Measurements from ENCODE around the gene PRPH.
A peak's percentile ranks its signal among the peaks of the same experiment; 100 is the strongest.
"Not testable (repeated sequence)": the region's sequence is repeated elsewhere in the genome, so short reads cannot be mapped to it uniquely, and the experiment has no call there.

Gene PRPH

DNA sequence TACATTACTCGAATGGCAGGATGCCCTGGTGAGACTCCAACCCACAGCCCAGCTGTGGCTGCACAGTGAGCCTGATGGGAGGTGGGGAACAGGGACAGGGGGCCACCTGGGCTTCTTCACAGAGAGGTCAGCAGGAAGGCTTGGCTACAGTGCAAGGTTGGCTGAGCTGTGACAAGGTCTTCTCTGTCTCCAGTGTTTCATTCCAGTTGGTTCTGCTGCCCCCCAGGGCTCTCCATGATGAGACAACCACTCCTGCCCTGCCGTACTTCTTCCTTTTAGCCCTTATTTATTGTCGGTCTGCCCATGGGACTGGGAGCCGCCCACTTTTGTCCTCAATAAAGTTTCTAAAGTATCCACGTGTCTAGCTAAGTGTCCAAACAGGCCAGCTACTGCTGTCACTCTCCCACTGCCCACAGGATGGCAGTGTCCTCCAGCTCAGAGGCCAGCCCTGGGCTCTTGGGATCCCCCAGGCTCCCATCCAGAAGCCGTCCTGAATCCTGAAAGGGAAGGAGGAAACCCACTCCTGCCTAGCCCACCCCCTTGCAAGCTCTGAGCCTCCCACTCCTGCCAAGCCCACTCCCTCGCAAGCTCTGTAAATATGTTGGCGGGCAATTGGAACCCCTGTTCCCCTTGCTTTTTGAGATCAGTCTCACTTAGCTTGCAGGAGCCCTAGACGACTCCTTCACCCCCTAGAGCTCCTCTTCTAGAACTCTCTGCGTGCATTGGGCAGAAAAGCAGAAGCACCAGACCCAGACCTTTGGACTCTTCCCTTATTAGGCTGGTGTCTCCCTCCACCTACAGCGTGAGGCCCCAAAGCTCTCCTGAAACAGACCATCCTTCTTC, 36.7 kb downstream of the PRPH start:
- DNase-seq: no peak
- Mint-ChIP-seq H3K27me3 (peaks cover 51% of the 10 kb centered on the region), H3K4me3 (no peak overlapping the region), H3K36me3 (ENCODE audit: low read depth) (peaks cover 46% of the 10 kb centered on the region), H3K27ac (no peak overlapping the region), H3K9me3 (no peaks in the 10 kb centered on the region), H3K4me1 (ENCODE audit: low read depth) (peaks cover 5% of the 10 kb centered on the region)

DNA sequence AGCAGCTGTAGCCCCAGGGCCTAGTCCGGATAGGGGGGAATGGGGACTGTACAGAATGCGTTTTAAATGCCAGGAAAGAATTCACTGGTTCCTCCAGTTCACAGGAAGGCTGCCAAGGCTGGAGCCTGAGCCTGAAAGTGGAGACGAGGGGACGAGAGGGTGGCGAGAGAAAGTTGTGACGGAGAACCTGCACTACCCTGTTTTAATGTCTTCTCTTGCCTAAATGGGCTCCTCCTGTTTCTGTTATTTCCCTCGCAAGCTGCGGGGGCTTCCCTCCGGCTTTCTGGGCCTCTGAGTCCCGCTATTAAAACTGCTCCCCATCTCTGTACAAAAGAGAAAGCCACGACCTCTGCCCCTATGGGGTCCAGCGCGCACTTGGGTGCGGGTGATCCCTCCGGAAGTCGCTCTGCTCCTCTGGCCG, 37.5 kb downstream of the PRPH start:
- H3K9me3 Mint-ChIP-seq: no peaks in the 10 kb centered on the region
- no peak overlapping the region for H3K27ac Mint-ChIP-seq
- peaks cover 12% of the 10 kb centered on the region for H3K4me1 Mint-ChIP-seq (ENCODE audit: low read depth)
- peaks cover 38% of the 10 kb centered on the region for H3K36me3 Mint-ChIP-seq (ENCODE audit: low read depth)
- no peak for DNase-seq
- H3K4me3 Mint-ChIP-seq: no peak overlapping the region
- H3K27me3 Mint-ChIP-seq: peaks cover 59% of the 10 kb centered on the region

DNA sequence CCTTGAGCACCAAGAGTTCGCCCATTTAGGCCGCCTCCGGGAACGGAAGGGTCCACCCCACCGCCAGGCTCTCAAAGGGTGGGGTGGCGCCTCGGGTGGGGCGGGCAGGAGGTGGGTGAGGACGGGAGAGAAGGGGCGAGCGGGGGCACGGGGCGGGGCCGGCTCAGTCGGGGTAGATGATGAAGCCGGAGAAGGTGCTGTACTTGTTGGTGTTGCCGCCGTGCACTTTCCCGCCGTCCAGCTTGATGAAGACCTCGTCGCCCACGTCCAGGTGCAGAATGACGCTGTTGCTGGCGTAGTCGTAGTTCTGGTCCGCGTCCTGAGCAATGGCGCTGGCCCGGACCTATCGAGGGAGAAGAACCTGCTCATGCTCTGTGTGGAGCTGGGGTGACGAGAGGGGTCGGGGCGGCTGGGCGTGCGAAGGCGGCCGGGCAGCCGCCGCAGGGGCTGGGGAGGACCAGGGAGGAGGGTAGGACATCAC, 38.0 kb downstream of the PRPH start:
- DNase-seq: no peak
- Mint-ChIP-seq H3K27me3 (peaks cover 64% of the 10 kb centered on the region), H3K4me1 (ENCODE audit: low read depth) (peaks cover 16% of the 10 kb centered on the region), H3K4me3 (peak overlapping the region; percentile 50), H3K36me3 (ENCODE audit: low read depth) (peaks cover 34% of the 10 kb centered on the region), H3K9me3 (no peaks in the 10 kb centered on the region), H3K27ac (no peak overlapping the region)

DNA sequence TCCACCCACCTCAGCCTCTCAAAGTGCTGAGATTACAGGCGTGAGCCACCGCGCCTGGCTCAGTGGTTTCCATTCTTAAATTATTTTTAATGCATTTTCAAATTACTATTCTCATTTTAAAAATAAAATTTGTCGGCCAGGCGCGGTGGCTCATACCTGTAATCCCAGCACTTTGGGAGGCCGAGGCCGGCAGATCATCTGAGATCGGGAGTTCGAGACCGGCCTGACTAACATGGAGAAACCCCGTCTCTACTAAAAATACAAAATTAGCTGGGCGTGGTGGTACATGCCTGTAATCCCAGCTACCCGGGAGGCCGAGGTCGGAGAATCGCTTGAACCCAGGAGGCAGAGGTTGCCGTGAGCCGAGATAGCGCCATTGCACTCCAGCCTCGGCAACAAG, 38.8 kb downstream of the PRPH start:
- H3K4me3 Mint-ChIP-seq, H3K27ac Mint-ChIP-seq, H3K9me3 Mint-ChIP-seq, DNase-seq: not testable (repeated sequence)
- peaks cover 30% of the 10 kb centered on the region for H3K36me3 Mint-ChIP-seq (ENCODE audit: low read depth)
- H3K4me1 Mint-ChIP-seq (ENCODE audit: low read depth): peaks cover 18% of the 10 kb centered on the region
- H3K27me3 Mint-ChIP-seq: peaks cover 73% of the 10 kb centered on the region

DNA sequence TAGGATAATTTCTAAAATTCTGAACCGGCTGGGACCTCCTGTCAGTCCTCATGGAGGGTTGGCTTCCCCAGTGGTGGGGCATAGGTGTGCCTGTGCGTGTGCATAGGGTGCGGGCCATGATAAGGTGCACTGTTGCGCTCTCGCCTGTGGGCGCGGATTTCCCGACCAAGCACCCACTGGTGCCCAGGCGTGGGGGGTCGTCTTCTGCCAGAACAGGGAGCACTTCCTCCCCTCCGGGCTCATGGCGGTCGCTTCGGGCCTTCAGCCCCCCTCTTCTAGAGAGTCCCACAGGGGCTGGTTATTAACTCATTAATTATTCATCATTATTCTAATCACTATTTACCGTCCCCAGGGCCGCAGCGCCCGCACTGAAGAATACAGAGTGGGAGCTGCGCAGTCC, 39.3 kb downstream of the PRPH start:
- Mint-ChIP-seq H3K4me1 (ENCODE audit: low read depth) (peaks cover 18% of the 10 kb centered on the region), H3K4me3 (no peak overlapping the region)

DNA sequence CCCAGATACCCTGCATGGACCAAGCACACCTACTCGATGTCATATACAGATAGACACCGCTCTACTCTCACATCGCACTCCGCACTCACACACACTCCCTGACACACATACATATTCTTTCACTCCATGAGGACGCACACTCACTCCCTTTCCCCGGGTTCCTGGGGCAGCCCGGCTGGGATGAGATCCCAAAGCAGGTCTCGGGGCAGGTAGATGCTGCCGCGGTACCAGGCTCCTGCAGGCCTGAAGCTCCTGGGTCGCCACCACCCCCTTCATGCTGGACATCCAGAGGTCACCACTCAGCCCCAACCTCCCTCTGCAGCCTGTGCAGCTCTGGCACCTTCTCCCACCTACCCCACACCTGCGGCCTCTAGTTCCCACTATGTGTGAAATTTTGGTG, 39.7 kb downstream of the PRPH start:
- Mint-ChIP-seq H3K9me3 (no peaks in the 10 kb centered on the region), H3K36me3 (ENCODE audit: low read depth) (peaks cover 22% of the 10 kb centered on the region), H3K27ac (no peak overlapping the region)

More for the DNA sequence above, 39.3 kb downstream of the PRPH start:
- H3K36me3 Mint-ChIP-seq (ENCODE audit: low read depth): peaks cover 26% of the 10 kb centered on the region
- peaks cover 77% of the 10 kb centered on the region for H3K27me3 Mint-ChIP-seq
- no peak for DNase-seq
- H3K27ac Mint-ChIP-seq: no peak overlapping the region
- no peaks in the 10 kb centered on the region for H3K9me3 Mint-ChIP-seq

DNA sequence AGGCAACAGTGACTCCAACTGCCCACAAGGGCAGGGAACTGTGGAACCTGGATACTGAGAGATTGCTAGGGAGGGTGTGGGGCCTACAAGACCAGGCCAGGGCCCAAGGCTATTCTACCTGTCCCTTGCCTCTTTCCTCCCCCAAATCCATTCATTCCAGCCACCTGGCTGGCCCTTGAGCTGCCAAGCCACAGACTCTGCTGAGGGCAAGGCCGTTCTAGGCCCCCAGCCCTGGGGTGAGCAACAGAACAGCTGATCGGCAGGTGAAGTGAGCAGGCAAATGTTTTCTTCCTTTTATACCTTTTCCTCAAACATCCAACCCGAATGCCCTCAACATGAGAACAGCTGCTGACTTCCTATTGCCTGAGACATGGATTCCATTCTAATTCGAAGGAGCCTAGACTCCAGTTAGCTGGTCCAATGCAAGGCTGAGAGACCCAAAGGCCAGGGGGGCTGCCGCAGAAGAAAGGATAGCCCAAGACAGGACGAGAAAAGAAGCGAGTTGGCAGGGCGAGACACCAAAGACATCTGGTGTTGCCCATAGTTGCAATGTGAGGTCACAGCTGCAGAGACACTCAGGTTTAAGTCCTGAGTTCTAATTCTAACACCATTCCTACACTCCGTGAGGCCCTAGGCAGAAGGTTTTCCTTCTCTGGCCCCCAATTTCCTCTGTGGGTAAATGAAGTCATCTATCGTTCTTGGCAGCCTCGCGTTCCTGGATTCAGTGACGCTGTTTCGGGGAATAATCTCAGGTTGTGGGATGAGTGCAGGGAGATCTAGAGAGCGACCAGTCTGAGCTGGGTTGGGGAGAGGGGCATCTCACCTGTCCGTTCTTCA, 40.4 kb downstream of the PRPH start:
- Mint-ChIP-seq H3K36me3 (ENCODE audit: low read depth) (peaks cover 15% of the 10 kb centered on the region), H3K27ac (no peak overlapping the region), H3K4me3 (no peak overlapping the region), H3K27me3 (peaks cover 87% of the 10 kb centered on the region), H3K4me1 (ENCODE audit: low read depth) (peaks cover 18% of the 10 kb centered on the region), H3K9me3 (no peaks in the 10 kb centered on the region)
- DNase-seq: no peak

More for the DNA sequence above, 39.7 kb downstream of the PRPH start:
- Mint-ChIP-seq H3K4me1 (ENCODE audit: low read depth) (peaks cover 18% of the 10 kb centered on the region), H3K27me3 (peaks cover 82% of the 10 kb centered on the region), H3K4me3 (no peak overlapping the region)
- DNase-seq: no peak

DNA sequence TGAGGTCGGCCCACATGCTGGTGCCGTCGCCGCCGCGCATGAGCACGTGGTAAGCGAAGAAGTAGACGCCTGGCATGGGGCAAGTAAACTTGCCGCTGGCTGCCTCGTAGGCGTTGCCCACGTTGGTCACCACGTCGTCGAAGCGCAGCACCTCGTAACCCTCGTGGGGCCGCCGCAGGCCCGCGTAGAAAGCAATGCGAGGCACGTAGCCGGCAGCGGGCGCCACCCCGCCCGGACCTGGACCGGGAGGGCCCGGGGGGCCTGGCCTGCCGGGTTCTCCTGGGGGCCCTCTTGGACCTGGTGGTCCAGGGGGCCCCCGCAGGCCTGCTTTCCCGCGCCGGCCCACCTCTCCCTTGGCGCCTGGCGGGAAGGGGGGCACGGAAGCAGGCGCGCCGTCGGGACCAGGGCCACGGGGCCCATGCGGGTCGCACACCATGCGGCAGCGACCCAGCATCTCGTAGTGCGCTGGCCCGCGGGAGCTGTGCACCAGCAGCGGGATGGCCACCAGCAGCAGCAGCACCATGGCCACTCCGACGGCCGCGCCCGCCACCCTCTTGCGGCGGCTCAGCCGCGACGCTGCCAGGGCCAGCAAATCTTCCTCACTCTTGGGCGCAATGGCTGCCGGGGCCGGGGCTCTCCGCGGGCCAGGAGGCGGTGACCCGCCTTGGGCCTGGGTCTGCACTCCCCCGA, 41.2 kb downstream of the PRPH start:
- H3K36me3 Mint-ChIP-seq (ENCODE audit: low read depth): peaks cover 8% of the 10 kb centered on the region
- no peaks in the 10 kb centered on the region for H3K9me3 Mint-ChIP-seq
- DNase-seq: no peak
- peaks cover 90% of the 10 kb centered on the region for H3K27me3 Mint-ChIP-seq
- peaks cover 18% of the 10 kb centered on the region for H3K4me1 Mint-ChIP-seq (ENCODE audit: low read depth)
- no peak overlapping the region for H3K27ac Mint-ChIP-seq
- no peak overlapping the region for H3K4me3 Mint-ChIP-seq

DNA sequence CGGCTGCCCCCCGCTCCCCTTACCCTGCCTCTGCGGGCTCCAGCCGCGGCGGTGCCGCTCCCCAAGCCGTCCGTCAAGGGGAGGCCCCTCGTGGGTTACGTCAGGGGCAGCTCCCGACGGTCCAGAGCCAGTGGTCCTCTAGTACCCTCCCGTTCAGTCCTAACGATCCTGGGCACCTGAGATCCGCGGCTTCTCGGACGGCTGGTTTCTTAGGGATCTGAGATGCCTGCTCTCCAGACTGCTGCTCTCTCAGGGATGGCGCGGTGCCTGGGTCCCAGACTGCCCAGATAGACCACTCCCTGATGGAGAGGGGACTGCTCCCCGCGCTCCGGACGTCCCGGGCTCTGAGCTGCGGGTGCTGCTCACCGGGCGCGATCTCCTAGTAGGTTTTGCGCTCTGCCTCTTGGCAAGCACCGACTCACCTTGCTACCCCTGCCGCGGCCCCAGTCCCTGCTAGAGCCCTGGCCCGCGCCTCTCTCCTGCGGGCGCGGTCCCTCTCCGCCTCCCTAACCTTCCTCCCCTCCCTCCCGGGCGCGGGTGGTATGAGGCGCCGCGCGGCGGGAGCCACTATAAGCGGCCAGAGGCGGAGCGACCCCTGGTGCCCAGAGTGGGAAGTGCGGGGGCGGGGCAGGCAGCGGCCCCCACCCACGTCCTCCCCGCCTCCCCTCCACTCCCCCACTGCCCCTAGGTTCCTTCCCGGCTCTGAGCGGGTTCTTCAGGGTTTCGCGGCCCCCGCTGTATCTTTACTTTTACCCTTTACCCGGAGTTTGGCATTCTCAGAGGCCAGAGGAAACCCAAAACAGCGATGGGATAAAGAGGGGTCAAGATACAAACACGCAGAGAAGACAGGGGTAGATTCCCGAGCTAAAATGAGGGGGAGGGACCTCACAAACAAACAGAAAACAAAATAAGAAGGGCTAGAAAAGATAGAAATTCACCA, 42.0 kb downstream of the PRPH start, which contains the start of gene C1QL4:
TSS of gene C1QL4 (minus strand) at position 544 of the 940 bp plus-strand sequence. CDS start 711 bp downstream, outside the sequence.
- no peaks in the 10 kb centered on the region for H3K9me3 Mint-ChIP-seq
- peaks cover 18% of the 10 kb centered on the region for H3K4me1 Mint-ChIP-seq (ENCODE audit: low read depth)
- H3K27me3 Mint-ChIP-seq: peaks cover 91% of the 10 kb centered on the region
- no peak within 1 kb of the TSS for H3K27ac Mint-ChIP-seq
- DNase-seq: peak; percentile 93
- peaks cover under 1% of the 10 kb centered on the region for H3K36me3 Mint-ChIP-seq (ENCODE audit: low read depth)
- H3K4me3 Mint-ChIP-seq: peak within 1 kb of the TSS; percentile 59

DNA sequence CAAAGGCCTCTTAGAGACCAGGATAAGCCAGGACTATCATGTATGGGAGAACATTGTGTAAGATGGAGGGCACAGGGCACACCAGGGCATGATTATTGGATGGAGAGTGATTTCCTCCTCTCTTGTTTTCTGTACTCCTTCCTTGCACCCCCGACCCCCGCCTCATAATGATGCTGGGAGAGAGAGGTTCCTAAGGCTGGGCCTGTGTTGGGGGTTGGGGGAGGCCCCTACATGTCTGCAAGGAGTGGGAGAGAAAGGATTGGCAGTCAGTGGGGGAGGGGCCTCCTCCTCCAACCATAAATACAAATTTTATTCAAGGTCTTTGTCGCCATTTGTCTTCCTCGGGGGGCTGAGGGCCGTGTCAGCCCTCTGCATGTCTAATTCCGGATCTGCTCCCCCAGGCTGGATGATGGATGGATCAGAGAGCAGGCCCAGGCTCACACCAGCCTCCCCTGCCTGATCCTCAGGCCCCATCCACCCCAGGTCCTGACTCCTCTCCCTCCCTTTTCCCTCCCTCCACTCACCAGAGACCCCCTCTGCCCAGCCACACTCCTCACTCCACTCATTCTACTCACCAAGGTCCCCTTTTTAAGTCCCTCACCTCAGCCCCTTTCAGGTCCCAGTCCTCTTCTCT, 44.0 kb downstream of the PRPH start:
- Mint-ChIP-seq H3K27me3 (peaks cover 91% of the 10 kb centered on the region), H3K4me3 (no peak overlapping the region), H3K4me1 (ENCODE audit: low read depth) (peaks cover 29% of the 10 kb centered on the region), H3K27ac (no peak overlapping the region), H3K36me3 (ENCODE audit: low read depth) (no peaks in the 10 kb centered on the region), H3K9me3 (no peaks in the 10 kb centered on the region)
- DNase-seq: no peak

DNA sequence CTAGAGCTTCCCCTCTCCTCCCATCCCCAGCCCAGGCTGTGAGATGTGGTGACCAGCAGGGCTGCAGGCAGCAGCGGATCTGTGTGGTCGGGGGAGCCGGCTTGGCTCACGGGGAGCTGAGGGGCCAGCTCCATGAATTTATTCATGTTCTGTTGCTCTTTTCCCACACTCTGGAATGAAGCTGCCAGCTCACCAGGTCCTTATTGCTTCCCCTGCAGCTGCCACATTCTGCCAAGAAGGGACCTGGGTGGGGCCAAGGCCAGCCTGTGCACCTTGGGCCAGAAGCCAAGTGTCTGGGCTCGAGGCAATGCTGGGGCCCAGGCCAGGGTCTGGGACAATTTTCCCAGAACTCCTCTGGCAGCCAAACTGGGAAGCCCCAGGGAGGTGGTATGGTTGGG, 44.5 kb downstream of the PRPH start:
- DNase-seq: no peak
- Mint-ChIP-seq H3K27me3 (peaks cover 91% of the 10 kb centered on the region), H3K4me3 (no peak overlapping the region), H3K36me3 (ENCODE audit: low read depth) (no peaks in the 10 kb centered on the region), H3K27ac (no peak overlapping the region), H3K4me1 (ENCODE audit: low read depth) (peaks cover 33% of the 10 kb centered on the region), H3K9me3 (no peaks in the 10 kb centered on the region)

DNA sequence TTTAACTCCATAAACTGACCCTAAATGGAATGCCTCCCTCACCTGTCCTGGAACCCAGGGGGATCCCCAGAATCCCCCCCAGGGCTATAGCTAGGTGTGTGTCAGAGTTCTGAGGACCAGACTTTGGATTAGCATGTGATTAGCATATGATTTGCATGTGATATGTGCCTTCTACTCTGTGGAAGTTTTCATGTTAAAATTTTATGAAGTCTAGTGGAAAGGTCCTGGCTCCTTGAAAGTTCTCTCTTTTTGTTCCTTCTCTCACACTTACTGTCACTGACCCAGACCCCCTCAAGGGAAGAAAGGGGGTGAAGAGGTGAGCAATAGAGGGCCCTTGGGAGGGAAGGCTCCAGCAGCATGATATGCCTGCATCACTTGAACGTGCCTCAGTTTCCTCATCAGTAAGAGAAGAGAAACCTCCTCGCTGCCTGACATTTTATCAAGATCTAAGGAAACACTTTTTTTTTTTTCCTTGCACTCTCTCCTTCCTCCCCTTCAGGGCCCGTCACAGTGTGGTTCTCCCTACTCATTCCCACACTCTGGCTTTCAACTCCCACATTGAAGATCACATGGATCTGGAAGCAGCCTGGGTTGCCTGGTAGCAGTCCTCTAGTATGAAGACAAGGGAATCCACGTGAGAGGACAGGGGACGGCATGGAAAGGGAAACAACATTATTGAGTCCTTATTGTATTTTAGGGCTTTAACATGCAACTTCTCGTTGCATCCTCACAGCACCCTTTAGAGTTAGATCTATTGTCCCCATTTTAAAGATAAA, 45.3 kb downstream of the PRPH start:
- Mint-ChIP-seq H3K4me3 (no peak overlapping the region), H3K9me3 (no peaks in the 10 kb centered on the region), H3K36me3 (ENCODE audit: low read depth) (no peaks in the 10 kb centered on the region), H3K27ac (no peak overlapping the region), H3K4me1 (ENCODE audit: low read depth) (peaks cover 35% of the 10 kb centered on the region), H3K27me3 (peaks cover 86% of the 10 kb centered on the region)
- DNase-seq: no peak
